Mononuclear cell (primary cell): ENCODE measurements around the gene RAB11B. TPM values are rescaled to one million over a fixed set of nuclear protein-coding genes. Genes with fewer than 3 reads are reported as not detected.
"Not testable (repeated sequence)": the region's sequence is repeated elsewhere in the genome, so short reads cannot be mapped to it uniquely, and the experiment has no call there.

Experiments used
- H3K27me3 ChIP-seq: 2 replicates; pipeline ENCODE4 v1.6.0; 2011; ENCODE audit warnings: low read length, control low read depth; ENCODE audit not compliant: insufficient read depth
- H3K4me1 ChIP-seq: 2 replicates; pipeline ENCODE4 v1.5.1; 2011; ENCODE audit warnings: mild to moderate bottlenecking, low read length, control low read depth; ENCODE audit not compliant: insufficient read depth
- H3K4me3 ChIP-seq: 2 replicates; pipeline ENCODE4 v1.5.1; 2011; ENCODE audit warnings: mild to moderate bottlenecking, low read length, moderate library complexity
- H3K9me3 ChIP-seq: 2 replicates; pipeline ENCODE4 v1.5.1; 2011; ENCODE audit warnings: low read depth, mild to moderate bottlenecking, control low read depth, low read length
- total RNA-seq: library from RNA; depleted of rRNA; stranded (reverse); fragments of >200 nt; gene quantifications from one replicate; pipeline ENCODE4 v1.2.3, GENCODE V29; 2012

Gene RAB11B
- total RNA-seq, 1 donor = 24.3 TPM

DNA sequence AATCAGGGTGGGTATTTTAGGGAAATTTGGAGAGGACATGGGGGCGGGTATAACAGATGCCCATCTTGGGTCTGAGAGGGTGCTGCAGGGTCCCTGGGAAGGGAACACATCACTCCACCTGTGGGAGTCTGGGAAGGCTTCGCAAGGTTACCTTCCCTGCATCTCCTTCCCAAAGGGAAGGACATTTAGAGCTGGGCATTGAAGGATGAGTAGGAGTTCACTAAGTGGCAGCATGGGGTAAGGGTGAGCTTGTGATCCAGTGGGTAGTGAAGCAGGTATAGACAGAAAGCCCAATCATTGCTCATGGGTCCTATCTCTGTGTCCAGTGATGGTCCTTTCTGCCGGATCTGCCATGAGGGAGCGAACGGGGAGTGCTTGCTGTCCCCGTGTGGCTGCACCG, 36.1 kb downstream of the RAB11B start:
- H3K27me3 ChIP-seq = no peaks in the 10 kb centered on the region
- H3K9me3 ChIP-seq = no peaks in the 10 kb centered on the region
- no peak overlapping the region for H3K4me3 ChIP-seq
- peaks cover 10% of the 10 kb centered on the region for H3K4me1 ChIP-seq

DNA sequence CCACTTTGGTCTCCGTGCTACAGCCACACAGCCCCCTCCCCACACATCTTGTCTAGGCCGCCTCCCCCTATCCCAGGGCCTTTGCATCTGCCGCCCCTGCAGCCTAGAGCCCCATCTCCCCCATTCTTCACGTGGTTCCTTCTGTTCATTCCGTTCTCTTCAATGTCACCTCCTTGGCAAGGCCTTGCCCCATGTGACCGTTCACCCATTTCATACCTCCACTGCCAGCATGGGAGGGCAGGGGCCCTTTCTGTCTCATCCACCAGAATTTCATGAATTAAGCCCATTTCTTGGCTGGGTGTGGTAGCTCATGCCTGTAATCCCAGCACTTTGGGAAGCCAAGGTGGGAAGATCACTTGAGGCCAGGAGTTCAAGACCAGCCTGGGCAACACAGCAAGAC, 38.9 kb downstream of the RAB11B start:
- Histone ChIP-seq H3K4me1 (no peaks in the 10 kb centered on the region), H3K27me3 (no peaks in the 10 kb centered on the region), H3K4me3 (no peak overlapping the region), H3K9me3 (no peaks in the 10 kb centered on the region)

DNA sequence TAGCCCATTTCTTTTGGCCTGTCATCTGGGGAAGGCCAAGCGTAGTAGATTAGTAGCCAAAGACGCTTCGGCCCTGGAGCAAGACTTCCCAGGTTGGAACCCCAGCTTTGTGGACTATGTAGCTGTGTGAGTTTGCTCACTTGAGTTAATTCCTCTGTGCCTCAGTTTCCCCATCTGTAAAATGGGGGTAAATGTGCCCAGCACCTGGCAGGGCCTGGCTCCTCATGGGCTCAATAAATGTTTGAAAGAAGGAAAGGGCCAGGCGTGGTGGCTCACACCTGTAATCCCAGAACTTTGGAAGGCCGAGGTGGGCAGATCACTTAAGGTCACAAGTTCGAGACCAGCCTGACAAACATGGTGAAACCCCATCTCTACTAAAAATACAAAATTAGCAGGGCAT, 39.7 kb downstream of the RAB11B start:
- H3K9me3 ChIP-seq = no peaks in the 10 kb centered on the region
- no peaks in the 10 kb centered on the region for H3K4me1 ChIP-seq
- no peak overlapping the region for H3K4me3 ChIP-seq
- no peaks in the 10 kb centered on the region for H3K27me3 ChIP-seq

DNA sequence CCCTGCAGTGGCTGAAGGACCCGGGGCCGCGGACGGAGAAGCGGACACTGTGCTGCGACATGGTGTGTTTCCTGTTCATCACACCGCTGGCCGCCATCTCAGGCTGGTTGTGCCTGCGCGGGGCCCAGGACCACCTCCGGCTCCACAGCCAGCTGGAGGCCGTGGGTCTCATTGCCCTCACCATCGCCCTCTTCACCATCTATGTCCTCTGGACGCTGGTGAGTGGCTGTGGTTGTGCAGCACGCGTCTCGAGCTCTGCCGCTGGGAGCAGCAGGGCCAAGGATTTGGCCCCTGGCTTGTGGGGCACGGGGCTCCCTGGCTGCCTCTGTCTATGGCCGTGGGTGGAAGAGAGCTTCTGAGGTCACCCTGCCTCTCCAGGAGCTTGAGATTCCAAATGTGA, 40.5 kb downstream of the RAB11B start:
- H3K4me3 ChIP-seq = no peak overlapping the region
- no peaks in the 10 kb centered on the region for H3K4me1 ChIP-seq
- H3K9me3 ChIP-seq = no peaks in the 10 kb centered on the region
- no peaks in the 10 kb centered on the region for H3K27me3 ChIP-seq

DNA sequence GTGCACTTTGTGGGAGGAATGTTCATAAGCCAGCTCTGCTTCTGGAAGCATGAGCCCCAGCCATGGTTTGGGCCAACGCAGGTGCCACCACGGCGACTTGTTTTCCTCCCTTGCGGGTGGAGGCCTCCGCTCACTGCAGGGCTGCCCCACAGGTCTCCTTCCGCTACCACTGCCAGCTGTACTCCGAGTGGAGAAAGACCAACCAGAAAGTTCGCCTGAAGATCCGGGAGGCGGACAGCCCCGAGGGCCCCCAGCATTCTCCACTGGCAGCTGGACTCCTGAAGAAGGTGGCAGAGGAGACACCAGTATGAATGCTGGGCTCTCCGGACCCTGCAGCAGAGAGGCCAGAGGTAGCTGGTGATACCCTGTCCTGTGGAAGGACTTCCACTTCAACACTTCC, 48.1 kb downstream of the RAB11B start:
- no peaks in the 10 kb centered on the region for H3K4me1 ChIP-seq
- no peak overlapping the region for H3K4me3 ChIP-seq
- no peaks in the 10 kb centered on the region for H3K9me3 ChIP-seq
- H3K27me3 ChIP-seq = no peaks in the 10 kb centered on the region

DNA sequence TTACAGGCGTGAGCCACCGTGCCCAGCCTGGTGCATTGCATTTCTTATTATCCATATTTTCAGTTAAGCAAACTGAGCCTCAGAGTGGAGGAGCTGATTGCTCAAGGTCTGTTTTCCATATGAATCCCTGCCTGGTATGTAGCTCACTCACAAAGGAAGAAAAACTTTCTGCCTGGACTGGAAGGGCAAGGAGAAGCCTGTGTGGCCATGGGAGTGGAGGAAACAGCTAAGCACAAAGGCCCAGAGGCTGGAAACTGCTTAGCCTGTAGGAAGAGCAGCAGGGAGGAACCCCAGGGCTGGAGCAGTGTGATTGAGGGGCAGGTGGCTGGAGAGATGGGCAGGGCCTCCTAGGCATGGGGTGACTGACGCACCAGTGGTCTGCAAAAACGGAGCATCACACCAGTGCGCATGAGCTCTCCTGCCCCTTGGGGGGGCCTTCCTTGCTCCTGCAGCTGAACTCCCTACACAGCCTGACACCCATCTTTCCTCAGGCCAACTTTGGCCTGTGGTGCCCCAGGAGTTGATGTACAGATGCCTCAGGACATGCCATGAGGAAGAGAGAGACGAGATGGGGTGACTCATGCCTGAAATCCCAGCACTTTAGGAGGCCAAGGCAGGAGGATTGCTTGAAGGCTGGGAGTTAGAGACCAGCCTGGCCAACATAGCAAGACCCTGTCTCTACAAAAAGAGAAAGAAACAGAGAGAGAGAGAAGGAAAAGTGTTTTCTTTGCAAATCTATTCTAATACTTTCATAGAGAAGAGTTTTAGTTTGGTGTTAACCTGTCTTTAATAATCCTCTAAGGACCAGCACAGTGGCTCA, 51.8 kb downstream of the RAB11B start:
- Histone ChIP-seq H3K4me1 (peaks cover 20% of the 10 kb centered on the region), H3K9me3 (no peaks in the 10 kb centered on the region), H3K27me3 (no peaks in the 10 kb centered on the region), H3K4me3 (no peak overlapping the region)

DNA sequence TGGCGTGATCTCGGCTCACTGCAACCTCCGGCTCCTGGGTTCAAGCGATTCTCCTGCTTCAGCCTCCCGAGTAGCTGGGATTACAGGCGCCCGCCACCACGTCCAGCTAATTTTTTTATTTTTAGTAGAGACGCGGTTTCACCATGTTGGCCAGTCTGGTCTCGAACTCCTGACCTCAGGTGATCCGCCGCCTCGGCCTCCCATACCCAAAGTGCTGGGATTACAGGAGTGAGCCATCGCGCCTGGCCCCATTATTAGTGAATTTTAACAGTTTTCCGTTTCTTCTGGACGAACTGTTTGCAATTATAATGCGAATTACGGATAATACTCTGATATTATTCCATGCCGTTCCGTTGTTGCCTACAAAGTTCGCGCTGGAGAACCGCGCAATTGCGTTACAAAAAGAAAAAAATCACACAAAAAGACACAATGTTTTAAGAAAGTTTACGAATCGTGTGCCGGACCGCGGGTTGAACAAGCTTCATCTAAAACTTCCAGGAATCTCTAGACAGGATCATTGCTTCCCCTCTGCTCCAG, 54.0 kb downstream of the RAB11B start:
- H3K4me3 ChIP-seq = peak overlapping the region; percentile 97
- H3K27me3 ChIP-seq, H3K9me3 ChIP-seq: not testable (repeated sequence)
- peaks cover 42% of the 10 kb centered on the region for H3K4me1 ChIP-seq

DNA sequence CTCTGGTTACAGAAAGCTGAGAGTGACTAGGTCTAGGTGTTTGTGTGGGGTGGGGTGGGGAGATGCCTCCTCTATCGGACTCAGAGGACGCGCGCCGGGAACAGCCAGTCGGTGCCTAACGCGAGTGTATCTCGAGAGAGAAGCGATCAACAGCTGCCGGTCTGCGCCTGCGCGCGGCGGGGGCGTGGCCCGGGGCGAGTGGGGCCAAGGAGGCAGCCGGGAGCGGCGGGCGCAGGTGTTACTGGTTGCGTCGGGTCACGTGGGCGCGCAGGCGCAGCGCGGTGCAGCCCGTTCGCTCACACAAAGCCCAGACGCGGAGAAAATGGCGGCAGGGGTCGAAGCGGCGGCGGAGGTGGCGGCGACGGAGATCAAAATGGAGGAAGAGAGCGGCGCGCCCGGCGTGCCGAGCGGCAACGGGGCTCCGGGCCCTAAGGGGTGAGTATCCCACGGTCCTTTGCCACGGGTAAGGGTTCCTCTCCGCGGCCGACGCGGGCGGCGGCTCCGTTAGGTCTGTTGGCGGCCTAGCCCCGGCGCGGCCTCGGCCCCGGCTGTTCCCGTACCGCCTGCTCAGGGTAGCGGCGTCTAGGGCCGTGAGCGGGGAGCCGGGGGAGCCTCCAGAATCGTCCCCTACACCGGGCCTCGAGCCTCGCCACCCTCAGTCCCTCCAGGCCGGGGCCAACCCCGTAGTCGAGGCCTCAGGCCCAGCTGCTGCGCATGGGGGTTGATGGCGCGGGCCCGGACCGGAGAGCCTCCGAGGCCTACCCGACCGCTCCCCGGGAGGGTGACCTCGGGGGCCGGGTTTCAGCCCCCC, 54.7 kb downstream of the RAB11B start, which contains the start of gene HNRNPM:
Gene HNRNPM (plus strand): TSS at position 299 of the 811 bp plus-strand sequence. CDS start 24 bp downstream, at position 323.
- H3K4me3 ChIP-seq = peak within 1 kb of the TSS; percentile 97
- no peaks in the 10 kb centered on the region for H3K9me3 ChIP-seq
- peaks cover 47% of the 10 kb centered on the region for H3K4me1 ChIP-seq
- H3K27me3 ChIP-seq = no peaks in the 10 kb centered on the region

DNA sequence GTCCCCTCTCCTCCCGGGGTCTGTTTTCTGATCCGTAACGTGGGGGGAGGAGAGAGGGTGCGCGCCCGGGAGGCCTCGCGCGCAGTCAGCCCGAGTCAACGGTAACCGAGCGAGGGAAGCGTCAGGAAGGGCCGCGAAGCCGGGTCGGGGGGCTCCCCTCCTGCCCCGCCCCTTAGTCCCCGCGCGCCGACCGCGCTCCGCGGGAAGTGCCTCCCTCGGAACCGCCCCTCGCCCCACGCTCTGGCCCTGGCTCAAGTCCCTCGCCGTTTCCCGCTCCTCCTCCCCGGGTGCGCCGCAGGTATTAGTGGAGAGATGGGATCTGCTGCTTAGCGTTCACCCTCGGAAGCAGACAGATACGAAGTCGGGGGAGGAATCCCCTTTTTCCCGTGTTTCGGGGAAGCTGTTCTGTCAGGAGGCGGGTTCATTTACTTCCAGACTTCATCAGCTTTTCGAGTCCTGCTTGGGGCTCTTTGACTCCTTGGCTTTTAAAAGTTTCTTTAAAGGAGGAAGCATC, 55.4 kb downstream of the RAB11B start:
- H3K27me3 ChIP-seq = no peaks in the 10 kb centered on the region
- H3K4me3 ChIP-seq = peak overlapping the region; percentile 97
- H3K4me1 ChIP-seq = peaks cover 53% of the 10 kb centered on the region
- no peaks in the 10 kb centered on the region for H3K9me3 ChIP-seq

DNA sequence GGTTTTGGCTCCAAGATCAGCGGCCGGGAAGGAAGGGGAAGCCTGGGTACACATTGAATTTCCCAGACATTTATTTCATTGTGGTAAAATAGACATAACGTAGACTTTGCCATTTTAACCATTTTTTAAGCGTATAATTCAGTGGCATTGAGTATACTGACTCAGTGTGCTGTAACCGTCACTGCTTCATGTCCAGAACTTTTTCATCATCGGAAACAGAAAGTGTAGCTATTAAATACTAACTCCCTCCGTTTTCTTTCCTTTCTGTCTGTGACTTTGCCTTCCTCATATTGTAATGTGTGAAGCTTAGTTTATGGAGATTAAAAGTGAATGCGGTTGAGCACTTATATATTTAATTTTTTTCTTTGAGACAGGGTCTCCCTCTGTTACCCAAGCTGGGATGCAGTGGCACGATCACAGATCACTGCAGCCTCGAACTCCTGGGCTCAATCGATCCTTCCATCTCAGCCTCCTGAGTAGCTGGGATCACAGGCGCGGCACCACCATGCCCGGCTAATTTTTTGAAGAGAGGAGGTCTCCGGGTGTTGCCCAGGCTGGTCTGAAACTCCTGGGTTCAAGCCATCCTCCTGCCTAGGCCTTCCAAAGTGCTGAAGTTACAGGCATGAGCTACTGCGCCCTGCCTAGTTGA, 56.0 kb downstream of the RAB11B start:
- Histone ChIP-seq H3K4me3 (peak overlapping the region; percentile 97), H3K27me3 (no peaks in the 10 kb centered on the region), H3K9me3 (no peaks in the 10 kb centered on the region), H3K4me1 (peaks cover 56% of the 10 kb centered on the region)

DNA sequence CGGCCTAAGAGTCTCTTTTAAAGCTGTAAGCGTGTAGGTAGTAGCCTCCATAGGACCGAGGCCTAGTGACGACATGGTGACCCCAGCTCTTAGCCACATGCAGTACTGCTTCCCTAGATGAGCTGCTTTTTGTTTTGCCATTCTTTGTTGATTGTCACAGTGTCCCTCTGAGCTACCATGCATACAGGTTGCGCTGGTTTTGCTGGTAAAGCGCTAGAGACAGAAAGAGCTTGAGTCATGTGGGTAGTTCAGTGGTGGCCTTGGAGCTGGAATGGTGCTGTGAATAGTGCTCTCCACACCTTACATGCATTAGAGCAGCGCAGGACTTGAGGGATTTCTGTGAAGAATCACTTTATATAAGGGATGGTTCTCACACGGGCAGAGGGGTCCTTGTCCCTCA, 59.7 kb downstream of the RAB11B start:
- Histone ChIP-seq H3K9me3 (no peaks in the 10 kb centered on the region), H3K4me3 (no peak overlapping the region), H3K27me3 (no peaks in the 10 kb centered on the region), H3K4me1 (peaks cover 79% of the 10 kb centered on the region)

DNA sequence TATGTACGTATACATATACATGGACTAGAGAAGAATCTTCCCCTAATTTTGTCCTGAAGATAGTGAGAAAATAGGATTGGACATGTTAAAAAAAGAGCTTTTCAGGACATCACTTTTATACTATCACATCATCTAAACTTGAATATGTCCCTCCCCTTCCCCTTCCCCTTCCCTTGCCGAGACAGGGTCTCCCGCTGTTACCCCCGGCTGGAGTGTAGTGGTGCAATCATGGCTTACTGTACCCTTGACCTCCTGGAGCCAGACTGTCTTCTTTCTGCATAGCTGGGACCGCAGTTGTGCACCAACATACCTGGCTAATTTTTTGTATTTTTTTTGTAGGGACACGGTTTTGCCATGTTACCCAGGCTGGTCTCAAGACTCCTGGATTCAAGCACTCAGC, 61.2 kb downstream of the RAB11B start:
- H3K4me1 ChIP-seq = peaks cover 70% of the 10 kb centered on the region
- no peaks in the 10 kb centered on the region for H3K27me3 ChIP-seq
- no peak overlapping the region for H3K4me3 ChIP-seq
- H3K9me3 ChIP-seq = no peaks in the 10 kb centered on the region

DNA sequence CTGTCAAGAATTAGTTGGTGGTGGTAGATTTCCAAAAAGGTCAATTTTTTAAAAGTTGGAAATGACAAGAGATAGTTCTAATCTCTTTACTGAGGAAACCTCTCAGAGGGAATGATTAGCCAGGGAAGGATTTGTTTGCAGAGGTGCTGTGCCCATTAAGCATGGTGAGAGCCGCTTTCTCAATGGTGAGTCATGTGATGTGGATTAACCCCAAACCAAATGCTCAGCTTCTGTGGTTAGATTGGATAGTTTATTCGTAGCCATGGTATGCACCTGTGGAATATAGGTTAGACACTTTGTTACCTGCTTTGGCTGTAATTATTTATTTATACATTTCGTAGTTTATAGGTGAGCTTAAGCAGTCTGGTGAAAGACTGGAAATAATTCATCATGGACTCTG, 61.7 kb downstream of the RAB11B start:
- no peaks in the 10 kb centered on the region for H3K9me3 ChIP-seq
- no peak overlapping the region for H3K4me3 ChIP-seq
- no peaks in the 10 kb centered on the region for H3K27me3 ChIP-seq
- peaks cover 69% of the 10 kb centered on the region for H3K4me1 ChIP-seq

DNA sequence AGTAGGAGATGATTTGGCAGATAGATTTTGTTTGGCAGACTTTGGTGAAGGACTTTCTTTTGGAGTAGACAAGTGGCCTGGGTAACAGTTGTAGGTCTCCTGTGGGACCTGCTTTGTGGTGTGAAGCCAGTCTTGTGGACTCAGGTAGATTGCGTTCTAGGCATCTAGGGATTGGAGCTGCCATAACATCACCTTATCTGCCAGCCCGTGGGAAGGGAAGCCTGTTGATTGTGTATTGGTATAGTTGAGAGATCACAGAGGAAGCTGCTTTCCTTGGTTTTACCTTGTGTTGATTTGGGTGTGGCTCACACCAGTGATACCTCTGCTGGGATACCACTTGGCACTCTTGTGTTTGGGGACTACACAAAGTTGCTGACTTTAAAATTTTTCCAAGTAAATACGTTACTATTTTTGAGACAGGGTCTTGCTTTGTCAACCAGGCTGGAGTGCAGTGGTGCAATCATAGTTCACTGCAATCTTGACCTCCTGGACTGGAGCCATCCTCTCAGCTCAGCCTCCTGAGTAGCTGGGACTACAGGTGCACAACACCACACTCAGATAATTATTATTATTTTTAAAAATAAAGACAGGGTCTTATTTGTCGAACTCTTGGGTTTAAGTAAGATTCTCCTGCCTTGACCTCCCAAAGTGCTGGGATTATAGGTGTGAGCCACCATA, 62.4 kb downstream of the RAB11B start:
- peaks cover 64% of the 10 kb centered on the region for H3K4me1 ChIP-seq

More for the DNA sequence above, 62.4 kb downstream of the RAB11B start:
- Histone ChIP-seq H3K4me3 (no peak overlapping the region), H3K9me3 (no peaks in the 10 kb centered on the region), H3K27me3 (no peaks in the 10 kb centered on the region)
